Measurements from ENCODE around the gene ZNF398. TPM values are rescaled to one million over a fixed set of nuclear protein-coding genes. Genes with fewer than 3 reads are reported as not detected.

ZNF398 gene
- total RNA-seq, 2 donors from 2014 or later = 27.6 to 28.9 TPM

- 90% methylated on average over 6 of the region's 6 CpGs for WGBS
- no peak for DNase-seq (ENCODE audit: low spot score)
These were observed 37.0 kb downstream of the ZNF398 start for GRCh38 chr7:149184274-149184673.

GRCh38 chr7:149188213-149188612 is 41.0 kb downstream of the ZNF398 start:
- intact Hi-C loops (cut with DNase I) = no loop called here
- H3K4me3 ChIP-seq = no peak overlapping the region
- no peaks in the 10 kb centered on the region for H3K4me1 ChIP-seq (replicated peaks)
- H3K27me3 ChIP-seq (replicated peaks; ENCODE audit: insufficient read depth) = no peaks in the 10 kb centered on the region
- DNase-seq (ENCODE audit: low spot score) = no peak
- no peak for TF ChIP-seq POLR2A (IDR thresholded peaks at IDR 0.05)
- no peak for TF ChIP-seq POLR2AphosphoS5 (IDR thresholded peaks at IDR 0.05)
- no peak for TF ChIP-seq CTCF (IDR thresholded peaks at IDR 0.05)
- 19% methylated on average over 2 of the region's 2 CpGs for WGBS
- H3K9me3 ChIP-seq = no peaks in the 10 kb centered on the region
- no peaks in the 10 kb centered on the region for H3K36me3 ChIP-seq
- H3K27ac ChIP-seq = no peak overlapping the region

More at GRCh38 chr7:149184274-149184673, 37.0 kb downstream of the ZNF398 start:
- Histone ChIP-seq H3K27ac (no peak overlapping the region), H3K36me3 (no peaks in the 10 kb centered on the region), H3K4me1 (replicated peaks) (no peaks in the 10 kb centered on the region), H3K4me3 (no peak overlapping the region), H3K9me3 (no peaks in the 10 kb centered on the region), H3K27me3 (replicated peaks; ENCODE audit: insufficient read depth) (no peaks in the 10 kb centered on the region)
- TF ChIP-seq POLR2AphosphoS5 (IDR thresholded peaks at IDR 0.05) (no peak), CTCF (IDR thresholded peaks at IDR 0.05) (no peak), POLR2A (IDR thresholded peaks at IDR 0.05) (no peak)
- intact Hi-C loops (cut with DNase I) = no loop called here

- H3K9me3 ChIP-seq = no peaks in the 10 kb centered on the region
- intact Hi-C loops (cut with DNase I) = no loop called here
- WGBS = 60% methylated on average over 12 of the region's 12 CpGs
- H3K36me3 ChIP-seq = no peaks in the 10 kb centered on the region
- no peaks in the 10 kb centered on the region for H3K27me3 ChIP-seq (replicated peaks; ENCODE audit: insufficient read depth)
- H3K4me3 ChIP-seq = no peak overlapping the region
- DNase-seq (ENCODE audit: low spot score) = no peak
- H3K4me1 ChIP-seq (replicated peaks) = no peaks in the 10 kb centered on the region
- TF ChIP-seq CTCF (IDR thresholded peaks at IDR 0.05) (no peak), POLR2A (IDR thresholded peaks at IDR 0.05) (no peak), POLR2AphosphoS5 (IDR thresholded peaks at IDR 0.05) (no peak)
- H3K27ac ChIP-seq = no peak overlapping the region
These were observed 41.5 kb downstream of the ZNF398 start for GRCh38 chr7:149188637-149189259.

- Histone ChIP-seq H3K36me3 (no peaks in the 10 kb centered on the region), H3K27ac (no peak overlapping the region), H3K9me3 (no peaks in the 10 kb centered on the region), H3K4me3 (no peak overlapping the region), H3K4me1 (replicated peaks) (peaks cover 4% of the 10 kb centered on the region), H3K27me3 (replicated peaks; ENCODE audit: insufficient read depth) (no peaks in the 10 kb centered on the region)
- DNase-seq (ENCODE audit: low spot score) = no peak
- intact Hi-C loops (cut with DNase I) = no loop called here
- TF ChIP-seq CTCF (IDR thresholded peaks at IDR 0.05) (no peak), POLR2AphosphoS5 (IDR thresholded peaks at IDR 0.05) (no peak), POLR2A (IDR thresholded peaks at IDR 0.05) (no peak)
- 41% methylated on average over 5 of the region's 5 CpGs for WGBS
These were observed 44.6 kb downstream of the ZNF398 start for GRCh38 chr7:149191851-149192250.

GRCh38 chr7:149194799-149195179 is 47.5 kb downstream of the ZNF398 start:
- Histone ChIP-seq H3K27me3 (replicated peaks; ENCODE audit: insufficient read depth) (no peaks in the 10 kb centered on the region), H3K36me3 (peaks cover 0 to 12% of the 10 kb centered on the region in 2 donors), H3K4me1 (replicated peaks) (peaks cover 12% of the 10 kb centered on the region), H3K27ac (peak overlapping the region; percentile 91 to 92), H3K9me3 (no peaks in the 10 kb centered on the region), H3K4me3 (peak overlapping the region; percentile 78 to 79)
- TF ChIP-seq POLR2A (IDR thresholded peaks at IDR 0.05) = no peak
- no peak for TF ChIP-seq POLR2AphosphoS5 (IDR thresholded peaks at IDR 0.05)
- TF ChIP-seq CTCF (IDR thresholded peaks at IDR 0.05) = no peak
- no peak for DNase-seq (ENCODE audit: low spot score)
- intact Hi-C loops (cut with DNase I) = no loop called here
- WGBS = 66% methylated on average over 4 of the region's 4 CpGs
